HUES6 (cell line): ENCODE measurements around the gene CHSY3.

Source experiments
- H3K27ac ChIP-seq: 2 replicates; pipeline ENCODE4 v1.7.0; 2013; ENCODE audit warnings: low read depth, mild to moderate bottlenecking, low read length, inconsistent platforms
- H3K27me3 ChIP-seq: 2 replicates; pipeline ENCODE4 v1.6.1; 2013; ENCODE audit warnings: low read length; ENCODE audit not compliant: control insufficient read depth, insufficient read depth
- H3K36me3 ChIP-seq: 2 replicates; pipeline ENCODE4 v1.6.1; 2013; ENCODE audit warnings: low read length; ENCODE audit not compliant: control insufficient read depth, insufficient read depth
- H3K4me1 ChIP-seq: 2 replicates; pipeline ENCODE4 v1.6.1; 2013; ENCODE audit warnings: low read length; ENCODE audit not compliant: control insufficient read depth, insufficient read depth
- H3K4me3 ChIP-seq: 2 replicates; pipeline ENCODE4 v1.5.1; 2013; ENCODE audit warnings: low read depth, low read length
- H3K9ac ChIP-seq: one replicate; pipeline ENCODE4 v1.6.1; 2013; ENCODE audit warnings: mild to moderate bottlenecking, low read length
- H3K9me3 ChIP-seq: 2 replicates; pipeline ENCODE4 v1.6.1; 2013; ENCODE audit warnings: low read depth, low read length; ENCODE audit not compliant: control insufficient read depth, insufficient read depth

CHSY3 gene

GRCh38 chr5:129906177-129906887 is 2.1 kb downstream of the CHSY3 start:
- no peak overlapping the region for H3K27ac ChIP-seq
- H3K4me1 ChIP-seq = peaks cover 10% of the 10 kb centered on the region; the same call in 1 of the 2 replicates
- peak overlapping the region; percentile 63 for H3K4me3 ChIP-seq
- no peaks in the 10 kb centered on the region for H3K36me3 ChIP-seq
- no peaks in the 10 kb centered on the region for H3K9me3 ChIP-seq
- H3K27me3 ChIP-seq = peaks cover 60% of the 10 kb centered on the region
- H3K9ac ChIP-seq = no peak overlapping the region

DNA sequence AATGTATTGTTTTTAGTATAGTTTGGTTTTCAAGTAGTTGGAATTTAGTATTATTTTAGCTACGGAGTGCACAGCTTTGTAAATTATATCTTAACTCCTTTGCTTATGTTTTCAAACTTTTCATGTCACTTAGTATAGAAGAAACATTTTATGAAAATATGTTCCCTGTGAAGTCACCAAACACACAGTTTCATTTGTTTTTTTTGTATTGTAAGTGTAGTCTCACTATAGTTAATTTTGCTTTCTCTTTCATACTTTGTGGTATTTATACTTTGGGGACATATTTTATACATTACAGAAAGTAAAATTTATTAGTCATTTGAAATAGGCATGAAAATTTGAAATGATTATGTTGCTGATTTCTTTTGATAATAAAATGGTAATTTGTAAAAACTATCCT is 5.0 kb downstream of the CHSY3 start:
- Histone ChIP-seq H3K4me3 (no peak overlapping the region), H3K36me3 (no peaks in the 10 kb centered on the region), H3K9ac (no peak overlapping the region), H3K27me3 (peaks cover 40% of the 10 kb centered on the region), H3K4me1 (peaks cover 10% of the 10 kb centered on the region; the same call in 1 of the 2 replicates), H3K9me3 (no peaks in the 10 kb centered on the region), H3K27ac (no peak overlapping the region)

DNA sequence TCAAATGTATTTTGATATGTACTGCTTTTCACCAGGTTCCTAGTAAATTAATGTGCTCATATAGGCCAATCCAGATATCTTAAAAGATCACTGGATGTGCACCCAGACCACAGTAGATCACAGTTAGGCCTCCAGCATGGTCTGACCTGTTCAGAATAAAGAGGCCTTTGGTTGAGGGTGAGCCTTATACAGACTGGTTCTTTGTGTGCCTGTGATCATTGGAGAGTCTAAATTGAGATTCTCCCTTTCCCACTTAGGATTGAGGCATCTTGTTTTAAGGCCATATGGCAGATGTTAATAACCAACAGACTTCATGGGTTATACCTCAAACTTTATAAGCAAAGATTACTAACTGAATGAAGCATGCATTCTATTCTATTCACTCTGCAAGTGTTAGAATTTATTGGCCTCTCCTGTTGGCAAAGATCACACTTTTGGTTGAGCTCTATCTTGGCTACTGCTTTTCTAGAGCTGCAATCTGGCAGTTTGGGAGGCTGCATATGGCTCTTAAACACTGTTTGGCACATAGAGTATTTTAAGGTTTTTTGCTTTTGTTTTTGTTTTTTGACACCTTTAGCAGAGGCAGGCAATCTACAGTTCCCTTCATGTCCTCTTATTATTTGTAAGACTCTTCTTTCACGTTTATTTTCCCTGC is 8.5 kb downstream of the CHSY3 start:
- no peaks in the 10 kb centered on the region for H3K9me3 ChIP-seq
- no peak overlapping the region for H3K4me3 ChIP-seq
- H3K4me1 ChIP-seq = no peaks in the 10 kb centered on the region; the same call in 1 of the 2 replicates
- H3K27ac ChIP-seq = no peak overlapping the region
- peaks cover 8% of the 10 kb centered on the region for H3K27me3 ChIP-seq
- no peaks in the 10 kb centered on the region for H3K36me3 ChIP-seq
- no peak overlapping the region for H3K9ac ChIP-seq

DNA sequence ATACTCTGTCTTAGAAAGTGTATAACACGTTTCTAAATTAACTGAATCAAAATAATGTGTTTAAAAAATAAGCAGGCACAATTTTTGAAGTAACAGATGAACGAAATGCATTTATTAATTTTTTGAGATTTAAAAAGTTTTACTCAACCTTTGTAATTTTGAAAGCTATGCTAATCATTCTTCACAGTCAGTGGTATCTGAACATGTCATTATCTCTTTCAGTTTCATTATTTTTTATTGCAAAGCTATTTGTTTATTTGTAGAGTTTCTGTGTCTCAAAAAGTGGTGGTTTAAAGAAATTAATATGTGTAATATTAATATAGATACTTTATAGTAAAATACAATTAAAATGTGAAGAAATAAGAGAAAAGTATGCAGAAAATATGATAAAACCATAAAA is 11.2 kb downstream of the CHSY3 start:
- Histone ChIP-seq H3K27me3 (no peaks in the 10 kb centered on the region), H3K4me3 (no peak overlapping the region), H3K27ac (no peak overlapping the region), H3K9me3 (no peaks in the 10 kb centered on the region), H3K36me3 (no peaks in the 10 kb centered on the region), H3K9ac (no peak overlapping the region), H3K4me1 (no peaks in the 10 kb centered on the region; the same call in 1 of the 2 replicates)

DNA sequence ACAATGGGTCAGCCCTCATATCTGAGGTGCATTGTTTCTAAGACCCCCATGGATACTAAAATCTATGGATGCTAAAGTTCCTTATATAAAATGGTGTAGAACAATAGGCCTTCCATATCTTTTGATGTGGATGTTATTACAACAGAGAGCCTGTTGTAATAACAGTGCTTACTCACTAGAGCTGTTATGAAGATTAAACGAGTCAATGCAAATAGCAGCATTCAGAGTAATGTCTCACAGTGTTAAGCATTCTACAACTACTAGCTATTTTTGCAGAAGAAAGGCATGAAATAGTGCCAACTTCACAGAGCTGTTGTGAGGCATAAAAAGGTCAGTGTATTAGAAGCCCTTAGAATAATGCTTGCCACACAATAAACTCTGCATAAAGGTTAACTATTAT is 13.0 kb downstream of the CHSY3 start:
- Histone ChIP-seq H3K4me1 (no peaks in the 10 kb centered on the region; the same call in 1 of the 2 replicates), H3K9ac (no peak overlapping the region), H3K4me3 (no peak overlapping the region), H3K9me3 (no peaks in the 10 kb centered on the region), H3K27me3 (no peaks in the 10 kb centered on the region), H3K27ac (no peak overlapping the region), H3K36me3 (no peaks in the 10 kb centered on the region)

- H3K27me3 ChIP-seq = no peaks in the 10 kb centered on the region
- H3K9ac ChIP-seq = no peak overlapping the region
- H3K4me1 ChIP-seq = no peaks in the 10 kb centered on the region; the same call in 1 of the 2 replicates
- no peaks in the 10 kb centered on the region for H3K36me3 ChIP-seq
- no peaks in the 10 kb centered on the region for H3K9me3 ChIP-seq
- H3K4me3 ChIP-seq = no peak overlapping the region
- no peak overlapping the region for H3K27ac ChIP-seq
Measured at GRCh38 chr5:129921204-129921603, 16.9 kb downstream of the CHSY3 start.

- H3K4me1 ChIP-seq = no peaks in the 10 kb centered on the region
- H3K27ac ChIP-seq = no peak overlapping the region
- no peaks in the 10 kb centered on the region for H3K27me3 ChIP-seq
- no peak overlapping the region for H3K4me3 ChIP-seq
- no peaks in the 10 kb centered on the region for H3K9me3 ChIP-seq
- H3K36me3 ChIP-seq = no peaks in the 10 kb centered on the region
- no peak overlapping the region for H3K9ac ChIP-seq
Measured at GRCh38 chr5:129930221-129930620, 26.0 kb downstream of the CHSY3 start.

- Histone ChIP-seq H3K36me3 (no peaks in the 10 kb centered on the region), H3K4me1 (no peaks in the 10 kb centered on the region), H3K4me3 (no peak overlapping the region), H3K27me3 (no peaks in the 10 kb centered on the region), H3K9me3 (peaks cover 7% of the 10 kb centered on the region; the same call in 1 of the 2 replicates), H3K27ac (no peak overlapping the region), H3K9ac (no peak overlapping the region)
Measured at GRCh38 chr5:129935626-129936025, 31.4 kb downstream of the CHSY3 start.

DNA sequence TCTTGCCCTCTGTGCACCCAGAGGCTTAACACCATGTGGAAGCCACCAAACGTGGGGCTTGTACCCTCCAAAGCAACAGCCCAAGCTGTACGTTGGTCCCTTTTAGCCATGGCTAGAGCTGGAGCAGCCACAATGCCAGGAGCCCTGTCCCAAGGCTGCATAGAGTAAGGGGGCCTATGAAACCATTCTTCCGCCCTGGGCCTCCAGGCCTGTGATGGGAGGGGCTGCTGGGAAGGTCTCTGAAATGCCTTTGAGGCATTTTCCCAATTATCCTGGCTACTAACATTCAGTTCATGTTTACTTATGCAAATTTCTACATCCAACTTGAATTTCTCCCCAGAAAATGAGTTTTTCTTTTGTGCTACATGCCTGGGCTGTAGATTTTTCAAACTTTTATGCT is 33.8 kb downstream of the CHSY3 start:
- Histone ChIP-seq H3K27ac (no peak overlapping the region), H3K4me3 (no peak overlapping the region), H3K9ac (no peak overlapping the region), H3K9me3 (peaks cover 7% of the 10 kb centered on the region; the same call in 1 of the 2 replicates), H3K27me3 (no peaks in the 10 kb centered on the region), H3K36me3 (no peaks in the 10 kb centered on the region), H3K4me1 (no peaks in the 10 kb centered on the region)

- Histone ChIP-seq H3K36me3 (no peaks in the 10 kb centered on the region), H3K9me3 (no peaks in the 10 kb centered on the region), H3K4me3 (no peak overlapping the region), H3K27me3 (no peaks in the 10 kb centered on the region), H3K4me1 (no peaks in the 10 kb centered on the region), H3K27ac (no peak overlapping the region), H3K9ac (no peak overlapping the region)
Measured at GRCh38 chr5:129943936-129944335, 39.7 kb downstream of the CHSY3 start.

DNA sequence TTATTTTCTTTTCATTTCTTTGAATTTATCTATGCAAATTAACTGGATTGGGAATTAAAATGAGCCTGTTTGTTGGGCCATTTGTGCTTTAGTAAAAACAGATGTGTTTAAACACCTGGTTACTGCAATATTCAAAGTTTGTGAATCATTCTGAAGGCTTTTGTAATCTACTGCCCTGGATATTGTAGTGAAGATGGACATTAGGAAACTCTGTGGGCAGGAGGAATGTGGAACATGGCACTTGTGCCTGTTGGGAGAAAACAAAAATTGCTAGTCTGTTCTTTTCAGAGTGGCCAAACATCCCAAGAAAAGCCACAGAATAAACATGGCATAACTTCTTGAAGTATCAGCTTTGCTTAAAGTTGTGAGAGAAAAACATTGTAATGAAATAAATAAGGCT is 40.8 kb downstream of the CHSY3 start:
- Histone ChIP-seq H3K4me1 (no peaks in the 10 kb centered on the region), H3K27me3 (no peaks in the 10 kb centered on the region), H3K4me3 (no peak overlapping the region), H3K9me3 (no peaks in the 10 kb centered on the region), H3K36me3 (no peaks in the 10 kb centered on the region), H3K27ac (no peak overlapping the region), H3K9ac (no peak overlapping the region)
